ENCODE measurements around the gene OR2V1. TPM values are rescaled to one million over a fixed set of nuclear protein-coding genes. Genes with fewer than 3 reads are reported as not detected.

Gene OR2V1
- total RNA-seq, 1 donor from 2014 or later: not detected

- H3K4me1 Mint-ChIP-seq: no peaks in the 10 kb centered on the region
- peaks cover 8% of the 10 kb centered on the region for H3K27me3 Mint-ChIP-seq
- no peak for TF ChIP-seq CTCF (IDR thresholded peaks at IDR 0.05)
- H3K27ac Mint-ChIP-seq: no peak overlapping the region
- ATAC-seq (ENCODE audit: low read depth) (no peak), DNase-seq (no peak)
- ChIA-PET CTCF (interaction anchor here (0.9 to 1.5 kb wide), 2 partner anchors 30 to 300 kb away, joined by 3 read pairs; no protein-coding TSS in a partner anchor), POLR2A (no interaction called here)
- no peak overlapping the region for H3K4me3 Mint-ChIP-seq
- H3K36me3 Mint-ChIP-seq (ENCODE audit: low read depth): no peaks in the 10 kb centered on the region
- intact Hi-C loops (cut with micrococcal nuclease): loop anchor here (5.0 kb wide), 2 partner anchors 217 to 302 kb away; no protein-coding TSS in a partner anchor
- H3K9me3 Mint-ChIP-seq: peaks cover 3% of the 10 kb centered on the region
Observed at GRCh38 chr5:181084621-181085195, 46.3 kb downstream of the OR2V1 start.

GRCh38 chr5:181081989-181082388 is 49.0 kb downstream of the OR2V1 start:
- TF ChIP-seq CTCF (IDR thresholded peaks at IDR 0.05): no peak
- no peaks in the 10 kb centered on the region for H3K4me1 Mint-ChIP-seq
- ATAC-seq (ENCODE audit: low read depth): no peak
- intact Hi-C loops (cut with micrococcal nuclease): loop anchor here (5.0 kb wide), 1 partner anchor 300 kb away; no protein-coding TSS in a partner anchor
- no peaks in the 10 kb centered on the region for H3K36me3 Mint-ChIP-seq (ENCODE audit: low read depth)
- H3K27me3 Mint-ChIP-seq: peaks cover 8% of the 10 kb centered on the region
- H3K9me3 Mint-ChIP-seq: peaks cover 2% of the 10 kb centered on the region
- no peak overlapping the region for H3K27ac Mint-ChIP-seq
- DNase-seq: no peak
- CTCF ChIA-PET: no interaction called here
- POLR2A ChIA-PET: no interaction called here
- H3K4me3 Mint-ChIP-seq: no peak overlapping the region

- ATAC-seq (ENCODE audit: low read depth) (no peak), DNase-seq (no peak)
- ChIA-PET CTCF (no interaction called here), POLR2A (no interaction called here)
- Mint-ChIP-seq H3K27ac (no peak overlapping the region), H3K36me3 (ENCODE audit: low read depth) (no peaks in the 10 kb centered on the region), H3K4me1 (no peaks in the 10 kb centered on the region), H3K27me3 (peaks cover 4% of the 10 kb centered on the region), H3K4me3 (no peak overlapping the region), H3K9me3 (peaks cover 5% of the 10 kb centered on the region)
- no peak for TF ChIP-seq CTCF (IDR thresholded peaks at IDR 0.05)
- intact Hi-C loops (cut with micrococcal nuclease): no loop called here
Observed at GRCh38 chr5:181076920-181077319, 54.0 kb downstream of the OR2V1 start.

Other genes starting within 250 kb of the OR2V1 start
- not detected in 2 replicates for gene BTNL8, start 232.0 kb downstream of the OR2V1 start, total RNA-seq
- gene BTNL3, start 142.3 kb downstream of the OR2V1 start, total RNA-seq: not detected in 2 replicates
- gene BTNL9, start 90.9 kb downstream of the OR2V1 start, total RNA-seq: 24.3 and 27.6 TPM in 2 replicates
- not detected in 2 replicates for gene OR2V2, start 16.4 kb upstream of the OR2V1 start, total RNA-seq
- 0.32 and 0.51 TPM in 2 replicates for gene TRIM7, start 74.0 kb upstream of the OR2V1 start, total RNA-seq
- 34.9 and 39.6 TPM in 2 replicates for gene TRIM41, start 92.1 kb upstream of the OR2V1 start, total RNA-seq
- 2,528 and 2,812 TPM in 2 replicates for gene RACK1, start 112.7 kb upstream of the OR2V1 start, total RNA-seq
- gene TRIM52, start 130.0 kb upstream of the OR2V1 start, total RNA-seq: 30.9 and 36.9 TPM in 2 replicates
- not detected in 2 replicates for gene OR4F3, start 236.1 kb upstream of the OR2V1 start, total RNA-seq